Testis (tissue), 3 donors: ENCODE measurements around the gene ING5. TPM values are rescaled to one million over a fixed set of nuclear protein-coding genes. Genes with fewer than 3 reads are reported as not detected.
"Not testable (repeated sequence)": the region's sequence is repeated elsewhere in the genome, so short reads cannot be mapped to it uniquely, and the experiment has no call there.

ENCODE experiments used
- DNase-seq: peaks from one replicate; pipeline ENCODE4 v3.0.0-alpha.2; 2019
- H3K27ac ChIP-seq, 2 donors: fragments of 200-600 bp; sonication (generic); one replicate each; pipeline ENCODE4 v1.5.1; 2019
- H3K27me3 ChIP-seq: fragments of 200-600 bp; sonication (generic); one replicate; pipeline ENCODE4 v1.5.1; 2019
- H3K36me3 ChIP-seq: fragments of 200-600 bp; sonication (generic); one replicate; pipeline ENCODE4 v1.5.1; 2017; ENCODE audit warnings: low read depth; ENCODE audit errors: missing control alignments
- H3K4me1 ChIP-seq: fragments of 200-600 bp; sonication (generic); one replicate; pipeline ENCODE4 v1.5.1; 2019
- H3K4me3 ChIP-seq, 2 donors: fragments of 200-600 bp; sonication (generic); one replicate each; pipeline ENCODE4 v1.5.1; 2017 to 2019
- H3K9me3 ChIP-seq: fragments of 200-600 bp; sonication (generic); one replicate; pipeline ENCODE4 v1.5.1; 2017
- CTCF ChIP-seq, 3 experiments: fragments of 450-650 bp in 2 of 3; fragments of 200-600 bp in 1 of 3; sonication (generic) in 1 of 3; IDR thresholded peaks; one replicate each; pipeline ENCODE4 v1.5.1; 2016 to 2019; ENCODE audit warnings: antibody characterized with exemption in 3 of 3, mild to moderate bottlenecking in 2 of 3, moderate library complexity in 1 of 3
- POLR2A ChIP-seq: fragments of 450-650 bp; IDR thresholded peaks from one replicate; pipeline ENCODE4 v1.6.1; 2017; ENCODE audit warnings: antibody characterized with exemption, mild to moderate bottlenecking, moderate library complexity
- WGBS, 2 donors: methylation state at CpG; one replicate each; pipeline ENCODE4 v1.1.5; 2018; 5-methylcytosine and 5-hydroxymethylcytosine counted together
- intact Hi-C: fragments of 100-400 bp; cut with DNase I; formaldehyde crosslinking; loops from one replicate; pipeline ENCODE4 v1.15.1; 2023; ENCODE audit warnings: low total_unique reads
- polyA plus RNA-seq: library from polyadenylated mRNA; stranded (reverse); fragments of 350-450 nt; fragmentation: Illumina TruSeq; extraction: RNeasy Lipid Tissue Mini Kit (QIAGEN cat#74804); gene quantifications from one replicate; pipeline ENCODE4 v1.2.3, GENCODE V29; 2014; ENCODE audit warnings: low read depth, low replicate concordance; ENCODE audit not compliant: insufficient read depth
- total RNA-seq, 2 donors: library from RNA; depleted of rRNA; stranded (reverse); fragments of >200 nt; gene quantifications; one replicate each; pipeline ENCODE4 v1.2.3, GENCODE V29; 2016

Gene ING5
- total and polyA plus RNA-seq, 3 donors from 2014 or later, result 21.5 to 56.9 (median 44.5) TPM

DNA sequence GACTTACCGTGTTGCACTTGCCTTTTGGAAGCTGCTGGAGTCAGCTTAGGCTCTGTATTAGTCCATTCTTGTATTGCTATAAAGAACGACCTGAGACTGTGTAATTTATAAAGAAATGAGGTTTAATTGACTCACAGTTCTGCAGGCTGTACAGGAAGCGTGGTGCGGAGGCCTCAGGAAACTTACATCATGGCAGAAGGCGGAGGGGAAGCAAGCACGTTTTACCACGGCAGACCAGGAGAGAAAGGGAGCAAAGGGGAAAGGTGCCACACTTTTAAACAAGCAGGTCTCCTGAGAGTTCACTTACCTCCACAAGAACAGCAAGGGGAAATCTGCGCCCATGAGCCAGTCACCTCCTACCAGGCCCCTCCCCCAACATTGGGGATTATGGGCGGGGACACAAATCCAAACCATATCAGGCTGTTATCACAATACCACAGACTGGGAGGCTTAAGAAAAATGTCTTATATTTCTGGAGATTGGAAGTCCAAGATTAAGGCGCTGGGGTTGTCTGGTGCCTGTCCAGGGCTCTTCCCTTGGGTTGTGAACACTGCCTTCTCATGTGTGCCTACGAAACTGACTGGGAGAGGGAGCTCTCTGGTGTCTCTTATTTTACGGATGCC is 28.9 kb downstream of the ING5 start:
- no peak for DNase-seq
- Histone ChIP-seq H3K9me3 (no peaks in the 10 kb centered on the region), H3K4me3 (no peak overlapping the region), H3K4me1 (peaks cover 7% of the 10 kb centered on the region), H3K27me3 (no peaks in the 10 kb centered on the region), H3K36me3 (no peaks in the 10 kb centered on the region), H3K27ac (no peak overlapping the region)
- no peak for TF ChIP-seq CTCF (IDR thresholded peaks at IDR 0.05)
- TF ChIP-seq POLR2A, result no peak
- intact Hi-C loops, result no loop called here
- 85 to 91% methylated on average over 12 of the region's 12 CpGs for WGBS, 2 donors

DNA sequence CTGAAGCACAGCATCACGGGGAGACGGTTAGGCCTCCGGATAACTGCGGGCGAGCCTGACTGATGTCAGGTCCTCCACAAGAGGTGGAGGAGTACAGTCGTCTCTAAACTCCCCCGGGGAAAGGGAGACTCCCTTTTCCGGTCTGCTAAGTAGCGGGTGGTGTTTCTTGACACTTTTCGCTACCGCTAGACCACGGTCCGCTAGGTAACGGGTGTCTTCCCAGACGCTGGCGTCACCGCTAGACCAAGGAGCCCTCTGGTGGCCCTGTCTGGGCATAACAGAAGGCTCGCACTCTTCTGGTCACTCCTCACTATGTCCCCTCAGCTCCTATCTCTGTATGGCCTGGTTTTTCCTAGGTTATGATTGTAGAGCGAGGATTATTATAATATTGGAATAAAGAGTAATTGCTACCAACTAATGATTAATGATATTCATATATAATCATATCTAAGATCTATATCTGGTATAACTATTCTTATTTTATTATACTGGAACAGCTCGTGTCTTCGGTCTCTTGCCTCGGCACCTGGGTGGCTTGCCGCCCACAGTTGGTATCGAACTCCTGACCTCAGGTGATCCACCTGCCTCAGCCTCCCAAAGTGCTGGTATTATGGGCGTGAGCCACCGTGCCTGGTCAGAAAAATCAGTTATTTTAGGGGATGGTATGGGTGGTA is 30.8 kb downstream of the ING5 start:
- intact Hi-C loops, H3K4me3 ChIP-seq, H3K27me3 ChIP-seq, H3K9me3 ChIP-seq, H3K4me1 ChIP-seq, H3K36me3 ChIP-seq, H3K27ac ChIP-seq: not testable (repeated sequence)
- peak; percentile 26 to 54 (median 34) for TF ChIP-seq CTCF (IDR thresholded peaks at IDR 0.05)
- 43 to 98% methylated on average over 7 to 26 of the region's 26 CpGs for WGBS, 2 donors
- DNase-seq, result peak; percentile 71

GRCh38 chr2:241733391-241734207 is 31.8 kb downstream of the ING5 start:
- intact Hi-C loops, result no loop called here
- H3K4me3 ChIP-seq, result peak overlapping the region; percentile 84 to 89
- H3K4me1 ChIP-seq, result peaks cover 10% of the 10 kb centered on the region
- no peaks in the 10 kb centered on the region for H3K9me3 ChIP-seq
- TF ChIP-seq CTCF (IDR thresholded peaks at IDR 0.05), result no peak
- TF ChIP-seq POLR2A, result no peak
- no peak for DNase-seq
- H3K27ac ChIP-seq, result peak overlapping the region; percentile 37 to 91
- no peaks in the 10 kb centered on the region for H3K27me3 ChIP-seq
- H3K36me3 ChIP-seq, result no peaks in the 10 kb centered on the region
- 66 to 80% methylated on average over 21 to 23 of the region's 23 CpGs for WGBS, 2 donors

- intact Hi-C loops, result no loop called here
- WGBS, 2 donors, result 2% methylated on average over 22 of the region's 25 CpGs; no CpG with 5 or more reads in 1 of the 2 donors
- no peak for TF ChIP-seq POLR2A
- no peak for TF ChIP-seq CTCF (IDR thresholded peaks at IDR 0.05)
Measured at GRCh38 chr2:241734208-241734466, 32.3 kb downstream of the ING5 start.

More at GRCh38 chr2:241734208-241734466, 32.3 kb downstream of the ING5 start:
- no peaks in the 10 kb centered on the region for H3K27me3 ChIP-seq
- peak overlapping the region; percentile 37 to 91 for H3K27ac ChIP-seq
- DNase-seq, result no peak
- peak overlapping the region; percentile 84 to 89 for H3K4me3 ChIP-seq
- H3K36me3 ChIP-seq, result no peaks in the 10 kb centered on the region
- no peaks in the 10 kb centered on the region for H3K9me3 ChIP-seq
- H3K4me1 ChIP-seq, result peaks cover 10% of the 10 kb centered on the region
